Tibial nerve (tissue), 4 donors: ENCODE measurements around the gene ZNF74.
"Not testable (repeated sequence)": the region's sequence is repeated elsewhere in the genome, so short reads cannot be mapped to it uniquely, and the experiment has no call there.

Experiments
- EP300 ChIP-seq, 2 donors: sonication (generic); formaldehyde crosslinking; IDR thresholded peaks; one replicate each; pipeline ENCODE4 v1.6.1; 2017; ENCODE audit warnings: antibody characterized with exemption in 2 of 2, mild to moderate bottlenecking in 1 of 2
- POLR2A ChIP-seq, 2 donors: fragments of 450-650 bp; IDR thresholded peaks; one replicate each; pipeline ENCODE4 v1.6.1; 2017; ENCODE audit warnings: antibody characterized with exemption in 2 of 2, mild to moderate bottlenecking in 2 of 2, moderate library complexity in 2 of 2
- TF ChIP-seq, protein P1 (sequence below), 5 experiments: fragments of 200-600 bp in 3 of 5; fragments of 450-650 bp in 2 of 5; sonication (generic) in 3 of 5; IDR thresholded peaks; one replicate each; pipeline ENCODE4 v1.5.1; 2016 to 2019; ENCODE audit warnings: antibody characterized with exemption in 5 of 5, mild to moderate bottlenecking in 3 of 5, moderate library complexity in 2 of 5

GRCh38 chr22:20415699-20416098 is 21.7 kb downstream of the ZNF74 start:
- TF ChIP-seq, protein P1, sequence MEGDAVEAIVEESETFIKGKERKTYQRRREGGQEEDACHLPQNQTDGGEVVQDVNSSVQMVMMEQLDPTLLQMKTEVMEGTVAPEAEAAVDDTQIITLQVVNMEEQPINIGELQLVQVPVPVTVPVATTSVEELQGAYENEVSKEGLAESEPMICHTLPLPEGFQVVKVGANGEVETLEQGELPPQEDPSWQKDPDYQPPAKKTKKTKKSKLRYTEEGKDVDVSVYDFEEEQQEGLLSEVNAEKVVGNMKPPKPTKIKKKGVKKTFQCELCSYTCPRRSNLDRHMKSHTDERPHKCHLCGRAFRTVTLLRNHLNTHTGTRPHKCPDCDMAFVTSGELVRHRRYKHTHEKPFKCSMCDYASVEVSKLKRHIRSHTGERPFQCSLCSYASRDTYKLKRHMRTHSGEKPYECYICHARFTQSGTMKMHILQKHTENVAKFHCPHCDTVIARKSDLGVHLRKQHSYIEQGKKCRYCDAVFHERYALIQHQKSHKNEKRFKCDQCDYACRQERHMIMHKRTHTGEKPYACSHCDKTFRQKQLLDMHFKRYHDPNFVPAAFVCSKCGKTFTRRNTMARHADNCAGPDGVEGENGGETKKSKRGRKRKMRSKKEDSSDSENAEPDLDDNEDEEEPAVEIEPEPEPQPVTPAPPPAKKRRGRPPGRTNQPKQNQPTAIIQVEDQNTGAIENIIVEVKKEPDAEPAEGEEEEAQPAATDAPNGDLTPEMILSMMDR (IDR thresholded peaks at IDR 0.05): not testable (repeated sequence)
- TF ChIP-seq POLR2A, EP300 (IDR thresholded peaks at IDR 0.05): not testable (repeated sequence)
